GM19043 (cell line): Measurements from ENCODE around the gene LHX6.

Experiments
- ATAC-seq: cut with Tn5 transposase; IDR thresholded peaks from one replicate; pipeline ENCODE4 v1.9.1; 2021; ENCODE audit warnings: low read depth; ENCODE audit not compliant: unreplicated experiment

Gene LHX6

GRCh38 chr9:122236681-122237080, 7.9 kb upstream of the LHX6 start:
- ATAC-seq, result no peak

GRCh38 chr9:122234022-122234748, 5.4 kb upstream of the LHX6 start:
- no peak for ATAC-seq

- ATAC-seq, result no peak
Measured at GRCh38 chr9:122232796-122233306, 4.1 kb upstream of the LHX6 start.

GRCh38 chr9:122229485-122229837, 704 bp upstream of the LHX6 start:
- ATAC-seq, result no peak

GRCh38 chr9:122228191-122228567, 578 bp downstream of the LHX6 start:
- no peak for ATAC-seq

- no peak for ATAC-seq
Measured at GRCh38 chr9:122227575-122227900, 1.2 kb downstream of the LHX6 start.

GRCh38 chr9:122226758-122227574, 1.8 kb downstream of the LHX6 start:
- ATAC-seq, result no peak

GRCh38 chr9:122226142-122226757, 2.5 kb downstream of the LHX6 start:
- no peak for ATAC-seq

GRCh38 chr9:122225312-122226141, 3.2 kb downstream of the LHX6 start:
- no peak for ATAC-seq

- ATAC-seq, result no peak
Measured at GRCh38 chr9:122223435-122223834, 5.3 kb downstream of the LHX6 start.

GRCh38 chr9:122222791-122223190, 6.0 kb downstream of the LHX6 start:
- ATAC-seq, result no peak

- ATAC-seq, result no peak
Measured at GRCh38 chr9:122221183-122221811, 7.5 kb downstream of the LHX6 start.

GRCh38 chr9:122220673-122221182, 8.0 kb downstream of the LHX6 start:
- no peak for ATAC-seq

GRCh38 chr9:122219856-122220672, 8.7 kb downstream of the LHX6 start:
- ATAC-seq, result no peak

GRCh38 chr9:122218935-122219855, 9.6 kb downstream of the LHX6 start:
- ATAC-seq, result no peak

- no peak for ATAC-seq
Measured at GRCh38 chr9:122218071-122218934, 10.5 kb downstream of the LHX6 start.

GRCh38 chr9:122217640-122218039, 11.1 kb downstream of the LHX6 start:
- no peak for ATAC-seq
